IPS DF 4.7 (cell line): ENCODE data around the gene COL9A1.

Experiments used
- DNase-seq: peaks from one replicate; pipeline ENCODE4 v3.0.0-alpha.2; 2013; ENCODE audit warnings: low spot score; ENCODE audit errors: extremely low read depth

COL9A1 gene

GRCh38 chr6:70176842-70177550 lies 125.9 kb downstream of the COL9A1 start:
- no peak for DNase-seq

GRCh38 chr6:70175770-70176169 lies 127.1 kb downstream of the COL9A1 start:
- DNase-seq: no peak

- no peak for DNase-seq
Observed at GRCh38 chr6:70172252-70172651, 130.6 kb downstream of the COL9A1 start.

GRCh38 chr6:70171236-70171635 lies 131.6 kb downstream of the COL9A1 start:
- DNase-seq: no peak

- no peak for DNase-seq
Observed at GRCh38 chr6:70168681-70169377, 134.1 kb downstream of the COL9A1 start.
